Measurements from ENCODE around the gene KIF1C.

The KIF1C gene

GRCh38 chr17:4997302-4998026 lies at the start of gene KIF1C, which contains the start of gene INCA1:
TSS of gene KIF1C (plus strand) at chr17:4997950. CDS start at chr17:5000247, 2,297 bp downstream.
TSS of gene INCA1 (minus strand) at chr17:4997522. CDS start at chr17:4994437, 3,085 bp downstream.
- peak; percentile 95 for ATAC-seq
- peak; percentile 93 for DNase-seq

- peak; percentile 94 for DNase-seq
- ATAC-seq: peak; percentile 19
Measured at GRCh38 chr17:4948166-4948930, 49.4 kb upstream of the KIF1C start, which contains the start of gene PFN1. TSS of gene PFN1 (minus strand) at chr17:4948530. CDS start at chr17:4948394, 136 bp downstream.

- DNase-seq: peak; percentile 85
- peak; percentile 55 for ATAC-seq
Measured at GRCh38 chr17:4948931-4949320, 48.8 kb upstream of the KIF1C start.

- ATAC-seq (peak; percentile 21), DNase-seq (peak; percentile 83)
Measured at GRCh38 chr17:4949321-4950074, 48.3 kb upstream of the KIF1C start.

GRCh38 chr17:4950075-4950745 lies 47.5 kb upstream of the KIF1C start:
- peak; percentile 12 for ATAC-seq
- peak; percentile 54 for DNase-seq

- ATAC-seq: no peak
- peak; percentile 39 for DNase-seq
Measured at GRCh38 chr17:4950746-4951204, 47.0 kb upstream of the KIF1C start, which contains the start of gene ENO3. TSS of gene ENO3 (plus strand) at chr17:4951119. CDS start at chr17:4951830, 711 bp downstream.

- ATAC-seq (no peak), DNase-seq (no peak)
Measured at GRCh38 chr17:4951486-4951885, 46.3 kb upstream of the KIF1C start.

GRCh38 chr17:4953451-4953961 lies 44.2 kb upstream of the KIF1C start:
- DNase-seq (no peak), ATAC-seq (no peak)

GRCh38 chr17:4955091-4955490 lies 42.7 kb upstream of the KIF1C start:
- no peak for DNase-seq
- no peak for ATAC-seq

GRCh38 chr17:4956493-4957061 lies 41.2 kb upstream of the KIF1C start:
- DNase-seq (peak; percentile 64), ATAC-seq (no peak)

GRCh38 chr17:4958102-4958501 lies 39.6 kb upstream of the KIF1C start:
- DNase-seq (no peak), ATAC-seq (no peak)

GRCh38 chr17:4959261-4959965 lies 38.3 kb upstream of the KIF1C start:
- no peak for DNase-seq
- no peak for ATAC-seq

GRCh38 chr17:4960279-4960922 lies 37.3 kb upstream of the KIF1C start:
- no peak for ATAC-seq

GRCh38 chr17:4965311-4965986 lies 32.3 kb upstream of the KIF1C start:
- no peak for ATAC-seq
- DNase-seq: no peak

More at GRCh38 chr17:4960279-4960922, 37.3 kb upstream of the KIF1C start:
- no peak for DNase-seq

- DNase-seq (peak; percentile 92), ATAC-seq (peak; percentile 80)
Measured at GRCh38 chr17:4966844-4967538, 30.8 kb upstream of the KIF1C start.

- DNase-seq: peak; percentile 94
- ATAC-seq: peak; percentile 58
Measured at GRCh38 chr17:4967539-4968485, 29.9 kb upstream of the KIF1C start, which contains the start of gene SPAG7. TSS of gene SPAG7 (minus strand) at chr17:4967817. CDS start at chr17:4967804, 13 bp downstream.

GRCh38 chr17:4968486-4969046 lies 29.2 kb upstream of the KIF1C start:
- DNase-seq: peak; percentile 63
- ATAC-seq: no peak
